ENCODE measurements around the gene PIGO.
A peak's percentile ranks its signal among the peaks of the same experiment; 100 is the strongest.

Gene PIGO

GRCh38 chr9:35067056-35067455 lies 29.3 kb downstream of the PIGO start:
- DNase-seq, result peak in 1 of 2 donors; percentile 2
- intact Hi-C loops (cut with DNase I; ENCODE audit: low total_unique reads), result loop anchor here (5.0 kb wide), 1 partner anchor 70 kb away; no protein-coding TSS in a partner anchor
- no peaks in the 10 kb centered on the region for H3K9me3 ChIP-seq
- no peak for TF ChIP-seq CTCF (IDR thresholded peaks at IDR 0.05)
- no peaks in the 10 kb centered on the region for H3K27me3 ChIP-seq
- no peak overlapping the region for H3K4me3 ChIP-seq
- peaks cover 0 to 42% (median 32%) of the 10 kb centered on the region in 4 donors for H3K4me1 ChIP-seq
- peaks cover 59 to 64% (median 63%) of the 10 kb centered on the region in 3 donors for H3K36me3 ChIP-seq
- H3K27ac ChIP-seq, result no peak overlapping the region

GRCh38 chr9:35060548-35061207 lies 35.7 kb downstream of the PIGO start:
- peaks cover 99 to 100% (median 100%) of the 10 kb centered on the region in 3 donors for H3K36me3 ChIP-seq
- DNase-seq, result no peak
- H3K27me3 ChIP-seq, result no peaks in the 10 kb centered on the region
- no peak overlapping the region for H3K4me3 ChIP-seq
- TF ChIP-seq CTCF (IDR thresholded peaks at IDR 0.05), result no peak
- intact Hi-C loops (cut with DNase I; ENCODE audit: low total_unique reads), result no loop called here
- H3K27ac ChIP-seq, result no peak overlapping the region
- H3K9me3 ChIP-seq, result no peaks in the 10 kb centered on the region
- no peaks in the 10 kb centered on the region for H3K4me1 ChIP-seq

GRCh38 chr9:35059438-35059837 lies 37.0 kb downstream of the PIGO start:
- no peak for DNase-seq
- Histone ChIP-seq H3K36me3 (peaks cover 90 to 100% (median 97%) of the 10 kb centered on the region in 3 donors), H3K27me3 (no peaks in the 10 kb centered on the region), H3K9me3 (no peaks in the 10 kb centered on the region), H3K27ac (no peak overlapping the region), H3K4me1 (no peaks in the 10 kb centered on the region), H3K4me3 (no peak overlapping the region)
- no peak for TF ChIP-seq CTCF (IDR thresholded peaks at IDR 0.05)
- intact Hi-C loops (cut with DNase I; ENCODE audit: low total_unique reads), result loop anchor here (10.0 kb wide), 1 partner anchor 165 kb away; a partner anchor contains a TSS

- no peak for DNase-seq
- H3K4me3 ChIP-seq, result no peak overlapping the region
- no peaks in the 10 kb centered on the region for H3K9me3 ChIP-seq
- no peaks in the 10 kb centered on the region for H3K27me3 ChIP-seq
- intact Hi-C loops (cut with DNase I; ENCODE audit: low total_unique reads), result loop anchor here (10.0 kb wide), 1 partner anchor 162 kb away; a partner anchor contains a TSS
- peaks cover 68 to 99% (median 89%) of the 10 kb centered on the region in 3 donors for H3K36me3 ChIP-seq
- no peaks in the 10 kb centered on the region for H3K4me1 ChIP-seq
- H3K27ac ChIP-seq, result no peak overlapping the region
- no peak for TF ChIP-seq CTCF (IDR thresholded peaks at IDR 0.05)
Observed at GRCh38 chr9:35057271-35057620, 39.1 kb downstream of the PIGO start.

- no peak for DNase-seq
- TF ChIP-seq CTCF (IDR thresholded peaks at IDR 0.05), result no peak
- no peak overlapping the region for H3K4me3 ChIP-seq
- peaks cover 63 to 99% (median 89%) of the 10 kb centered on the region in 3 donors for H3K36me3 ChIP-seq
- H3K27me3 ChIP-seq, result no peaks in the 10 kb centered on the region
- intact Hi-C loops (cut with DNase I; ENCODE audit: low total_unique reads), result loop anchor here (10.0 kb wide), 1 partner anchor 162 kb away; a partner anchor contains a TSS
- no peak overlapping the region for H3K27ac ChIP-seq
- no peaks in the 10 kb centered on the region for H3K9me3 ChIP-seq
- no peaks in the 10 kb centered on the region for H3K4me1 ChIP-seq
Observed at GRCh38 chr9:35056571-35057270, 39.7 kb downstream of the PIGO start.

Data from tibial artery (tissue), 4 donors.